Eye (tissue), 1 donor: Measurements from ENCODE around the gene IL12RB2.
"Not testable (repeated sequence)": the region's sequence is repeated elsewhere in the genome, so short reads cannot be mapped to it uniquely, and the experiment has no call there.

ENCODE experiments used
- DNase-seq: peaks from one replicate; pipeline ENCODE4 v3.0.0-alpha.2; 2015

Gene IL12RB2

GRCh38 chr1:67434491-67434890 lies 126.8 kb downstream of the IL12RB2 start:
- DNase-seq, result peak; percentile 31

GRCh38 chr1:67436511-67437055 lies 128.9 kb downstream of the IL12RB2 start:
- DNase-seq, result no peak

- DNase-seq, result no peak
Measured at GRCh38 chr1:67437961-67438360, 130.3 kb downstream of the IL12RB2 start.

GRCh38 chr1:67439277-67440029 lies 131.8 kb downstream of the IL12RB2 start:
- no peak for DNase-seq

GRCh38 chr1:67440339-67440738 lies 132.7 kb downstream of the IL12RB2 start:
- no peak for DNase-seq

- no peak for DNase-seq
Measured at GRCh38 chr1:67441183-67441582, 133.5 kb downstream of the IL12RB2 start.

- no peak for DNase-seq
Measured at GRCh38 chr1:67441739-67442281, 134.1 kb downstream of the IL12RB2 start.

GRCh38 chr1:67446014-67446413 lies 138.3 kb downstream of the IL12RB2 start:
- DNase-seq, result not testable (repeated sequence)
